ENCODE results near the gene ANKLE1. TPM values are rescaled to one million over a fixed set of nuclear protein-coding genes. Genes with fewer than 3 reads are reported as not detected.

The ANKLE1 gene
- total and polyA plus RNA-seq, 2 donors (not counting 3 experiments of a cell fraction or from before 2014, with no cell fraction given) = 1.9 to 3.1 TPM

DNA sequence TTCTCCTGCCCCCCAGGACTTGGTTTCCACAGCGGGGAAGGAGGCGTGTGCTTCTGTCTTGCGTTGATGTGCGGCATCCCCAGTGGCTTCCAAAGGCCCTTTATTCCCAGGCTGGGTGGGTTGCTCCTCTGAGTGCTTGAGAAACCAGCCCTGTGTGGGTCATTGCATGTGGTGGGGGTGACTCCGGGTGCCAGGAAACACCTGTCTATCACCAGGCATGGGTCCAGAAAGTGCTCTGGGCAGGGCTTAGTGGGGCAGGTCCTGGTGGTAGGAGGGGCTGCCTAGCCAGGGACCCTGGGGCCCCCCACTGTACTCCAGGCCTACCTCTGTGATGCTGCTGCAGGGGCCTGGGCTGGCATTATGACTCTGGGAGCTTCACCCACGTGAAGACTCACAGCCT lies 37.3 kb downstream of the ANKLE1 start:
- no TSS peak for BruUV-seq (replicated peaks)
- intact Hi-C loops (cut with micrococcal nuclease) = no loop called here
- H4K20me1 ChIP-seq (replicated peaks; ENCODE audit: control insufficient read depth, extremely low read depth, insufficient read depth, low read length) = no peaks in the 10 kb centered on the region

More for the DNA sequence above, 37.3 kb downstream of the ANKLE1 start:
- H3K27ac ChIP-seq (ENCODE audit: insufficient read depth, low read depth, low read length) = no peak overlapping the region
- H3K9me1 ChIP-seq (replicated peaks; ENCODE audit: control insufficient read depth, extremely low read depth, insufficient read depth, low read length) = no peaks in the 10 kb centered on the region
- TF ChIP-seq, protein P1, sequence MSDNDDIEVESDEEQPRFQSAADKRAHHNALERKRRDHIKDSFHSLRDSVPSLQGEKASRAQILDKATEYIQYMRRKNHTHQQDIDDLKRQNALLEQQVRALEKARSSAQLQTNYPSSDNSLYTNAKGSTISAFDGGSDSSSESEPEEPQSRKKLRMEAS (IDR thresholded peaks at IDR 0.05; ENCODE audit: insufficient read depth, insufficient read length) = no peak
- no peak for TF ChIP-seq FOS (IDR thresholded peaks at IDR 0.05; ENCODE audit: borderline replicate concordance, insufficient read depth, low read length)
- TF ChIP-seq POLR2AphosphoS5 (IDR thresholded peaks at IDR 0.05; ENCODE audit: insufficient read depth, low read depth, low read length) = no peak
- no peak for TF ChIP-seq POLR2A (IDR thresholded peaks at IDR 0.05; ENCODE audit: low read depth, low read length)
- TF ChIP-seq EZH2 (IDR thresholded peaks at IDR 0.05; ENCODE audit: borderline replicate concordance, low read depth, low read length, severe bottlenecking) = no peak
- TF ChIP-seq JUN (IDR thresholded peaks at IDR 0.05; ENCODE audit: borderline replicate concordance, insufficient read depth, insufficient read length, low read depth) = no peak
- no peak for TF ChIP-seq MYC (IDR thresholded peaks at IDR 0.05; ENCODE audit: low read depth, low read length)
- TF ChIP-seq GATA2 (IDR thresholded peaks at IDR 0.05; ENCODE audit: insufficient read depth, insufficient read length, low read depth, low read length) = no peak
- TF ChIP-seq, protein P2, sequence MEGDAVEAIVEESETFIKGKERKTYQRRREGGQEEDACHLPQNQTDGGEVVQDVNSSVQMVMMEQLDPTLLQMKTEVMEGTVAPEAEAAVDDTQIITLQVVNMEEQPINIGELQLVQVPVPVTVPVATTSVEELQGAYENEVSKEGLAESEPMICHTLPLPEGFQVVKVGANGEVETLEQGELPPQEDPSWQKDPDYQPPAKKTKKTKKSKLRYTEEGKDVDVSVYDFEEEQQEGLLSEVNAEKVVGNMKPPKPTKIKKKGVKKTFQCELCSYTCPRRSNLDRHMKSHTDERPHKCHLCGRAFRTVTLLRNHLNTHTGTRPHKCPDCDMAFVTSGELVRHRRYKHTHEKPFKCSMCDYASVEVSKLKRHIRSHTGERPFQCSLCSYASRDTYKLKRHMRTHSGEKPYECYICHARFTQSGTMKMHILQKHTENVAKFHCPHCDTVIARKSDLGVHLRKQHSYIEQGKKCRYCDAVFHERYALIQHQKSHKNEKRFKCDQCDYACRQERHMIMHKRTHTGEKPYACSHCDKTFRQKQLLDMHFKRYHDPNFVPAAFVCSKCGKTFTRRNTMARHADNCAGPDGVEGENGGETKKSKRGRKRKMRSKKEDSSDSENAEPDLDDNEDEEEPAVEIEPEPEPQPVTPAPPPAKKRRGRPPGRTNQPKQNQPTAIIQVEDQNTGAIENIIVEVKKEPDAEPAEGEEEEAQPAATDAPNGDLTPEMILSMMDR (IDR thresholded peaks at IDR 0.05; ENCODE audit: extremely low read depth in 1 of 2, insufficient read depth in 1 of 2, low read depth in 1 of 2, low read length in 2 of 2) = no peak
- no peaks in the 10 kb centered on the region for H3K9me3 ChIP-seq (replicated peaks; ENCODE audit: control insufficient read depth, insufficient read depth, low read length)
- H3K4me3 ChIP-seq (replicated peaks in 1 of 3; ENCODE audit: insufficient read depth in 1 of 3, low read depth in 1 of 3, low read length in 3 of 3) = no peak overlapping the region
- H3K27me3 ChIP-seq (ENCODE audit: control insufficient read depth in 2 of 2, insufficient read depth in 2 of 2, low read length in 2 of 2) = no peaks in the 10 kb centered on the region
- peaks cover 13 to 29% of the 10 kb centered on the region in 2 experiments for H3K36me3 ChIP-seq (ENCODE audit: control insufficient read depth in 2 of 2, extremely low read depth in 1 of 2, insufficient read depth in 2 of 2, low read length in 2 of 2)
- DNase-seq (ENCODE audit: low read depth, low spot score) = no peak
- no peak overlapping the region for H2AFZ ChIP-seq (ENCODE audit: low read depth, low read length)
- dilution Hi-C loops (cut with MboI; ENCODE audit: extremely low pct_ligation_motif_present, low sequenced_read_pairs) = no loop called here
- CTCF ChIA-PET = no interaction called here
- POLR2A ChIA-PET = no interaction called here
- no peaks in the 10 kb centered on the region for H3K79me2 ChIP-seq (ENCODE audit: control insufficient read depth, insufficient read depth, low read length)
- H3K4me2 ChIP-seq (ENCODE audit: insufficient read depth, low read length) = no peak overlapping the region
- FAIRE-seq = no peak
- H3K9ac ChIP-seq (replicated peaks; ENCODE audit: extremely low read depth, insufficient read depth, low read length) = no peak overlapping the region
- H3K4me1 ChIP-seq (ENCODE audit: control insufficient read depth, extremely low read depth, insufficient read depth, low read length) = no peaks in the 10 kb centered on the region
